HG02870 (cell line): ENCODE results near the gene SLC48A1.

ENCODE experiments used
- ATAC-seq: cut with Tn5 transposase; IDR thresholded peaks from one replicate; pipeline ENCODE4 v1.9.1; 2021; ENCODE audit warnings: mild to moderate bottlenecking, moderate library complexity; ENCODE audit not compliant: unreplicated experiment

The SLC48A1 gene

DNA sequence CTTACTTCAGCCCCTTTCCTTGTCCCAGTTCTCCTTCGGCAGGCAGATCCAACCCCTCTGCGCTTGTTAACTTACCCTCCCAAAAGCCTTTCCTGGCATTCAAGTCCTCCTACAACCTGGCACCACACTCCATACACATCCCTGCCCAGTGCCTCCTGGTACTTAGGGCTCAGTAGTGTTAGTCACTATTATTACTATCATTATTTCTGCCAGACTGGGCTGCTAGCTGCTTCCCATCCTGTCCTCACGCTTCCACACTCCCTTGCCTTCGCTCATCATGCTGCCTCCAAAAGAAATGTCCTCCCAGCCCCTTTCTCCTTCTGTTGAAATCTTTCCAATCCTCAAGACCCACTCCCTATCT, 48.3 kb downstream of the SLC48A1 start:
- ATAC-seq, result no peak

- no peak for ATAC-seq
Measured at GRCh38 chr12:47822401-47822800, 49.4 kb downstream of the SLC48A1 start.

DNA sequence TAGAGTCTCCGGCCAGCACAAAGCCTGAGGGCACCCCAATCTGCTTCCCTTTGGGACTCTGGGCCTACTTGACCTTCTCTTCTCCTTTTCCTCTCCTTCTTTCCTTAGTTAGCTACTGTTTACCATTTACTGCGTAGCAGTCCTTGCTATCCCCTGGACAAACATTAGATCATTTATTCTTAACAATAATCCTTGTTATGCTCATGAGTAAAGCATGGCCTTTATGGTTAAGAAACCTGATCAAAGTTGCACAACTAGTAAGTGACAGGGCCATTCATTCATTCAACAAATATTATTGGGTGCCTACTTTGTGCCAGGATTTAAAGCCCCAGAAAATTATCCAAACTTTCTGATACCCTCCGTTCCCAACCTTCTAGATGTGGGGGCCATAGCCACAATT, 49.8 kb downstream of the SLC48A1 start:
- no peak for ATAC-seq

DNA sequence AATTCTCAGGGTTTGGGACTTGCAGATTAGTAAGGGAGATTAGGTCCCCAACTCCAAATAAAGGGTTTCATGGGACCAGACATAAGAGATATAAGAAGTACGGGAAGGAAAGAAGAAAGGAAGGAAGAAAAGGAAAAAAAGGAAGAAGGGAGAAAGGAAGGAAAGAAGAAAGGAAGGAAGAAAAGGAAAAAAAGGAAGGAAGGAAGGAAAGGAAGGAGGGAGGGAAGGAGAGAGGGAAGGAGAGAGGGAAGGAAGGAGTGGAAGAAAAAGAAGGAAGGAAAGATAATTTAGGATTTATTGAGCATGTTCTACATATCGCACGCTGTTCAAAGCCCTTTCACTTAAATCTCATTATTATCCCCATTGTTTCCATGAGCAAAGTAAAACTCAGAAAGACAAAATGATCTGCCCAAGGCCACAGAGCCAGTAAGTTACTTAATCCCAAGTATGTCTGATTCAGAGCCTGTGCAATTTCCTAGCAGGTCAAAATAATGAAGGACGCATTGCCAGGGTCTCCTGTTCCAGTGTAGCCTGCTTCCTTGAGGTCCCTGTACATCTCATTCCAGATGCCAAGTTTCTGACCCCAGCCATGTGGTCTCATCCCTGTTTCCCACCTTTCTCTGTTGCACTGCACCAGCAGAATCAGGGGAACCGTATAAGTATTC, 50.5 kb downstream of the SLC48A1 start:
- ATAC-seq, result no peak

GRCh38 chr12:47824198-47824597, 51.2 kb downstream of the SLC48A1 start:
- ATAC-seq, result no peak

DNA sequence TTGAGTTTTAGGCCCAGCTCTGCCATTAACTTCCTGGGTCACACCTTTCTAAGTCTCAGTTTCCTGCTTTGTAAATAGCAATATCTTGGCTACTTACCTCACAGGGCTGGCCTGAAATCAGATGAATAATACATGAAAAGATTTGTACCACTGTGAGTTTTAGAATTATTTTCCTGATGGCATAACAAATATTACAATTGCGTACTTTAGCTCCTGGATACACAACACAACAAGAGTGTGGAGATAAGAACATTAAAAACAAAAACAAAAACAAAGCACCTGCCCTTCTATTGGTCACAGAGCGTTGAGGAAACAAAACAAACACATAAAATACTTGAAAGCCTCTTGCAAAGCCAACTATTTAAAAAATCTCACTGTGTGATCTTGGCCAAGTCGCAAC, 51.6 kb downstream of the SLC48A1 start:
- ATAC-seq, result no peak

DNA sequence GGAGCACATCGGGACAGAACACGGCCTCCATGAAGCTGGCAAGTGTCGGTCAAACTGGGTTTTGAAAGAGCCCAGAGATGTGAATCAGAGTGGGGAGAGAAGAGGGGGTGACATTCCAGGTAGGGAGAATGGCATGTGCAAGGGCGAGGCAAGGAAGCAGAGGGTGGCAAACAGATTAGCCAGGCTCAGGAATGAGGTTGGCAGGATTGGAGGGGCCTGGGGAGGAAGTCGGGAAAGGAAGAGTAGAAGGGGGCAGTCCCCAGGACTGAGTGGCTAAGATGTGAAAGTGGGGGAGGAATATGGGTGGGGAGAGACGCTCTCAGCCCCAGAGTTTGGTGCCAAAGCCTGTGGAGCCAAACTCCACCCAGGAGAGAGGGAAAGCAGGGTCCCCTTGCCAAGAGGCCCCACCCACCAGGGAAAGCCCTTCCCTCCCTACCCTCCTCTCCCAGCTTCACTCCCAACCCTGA, 52.2 kb downstream of the SLC48A1 start:
- no peak for ATAC-seq

GRCh38 chr12:47828008-47828975, 55.3 kb downstream of the SLC48A1 start:
- ATAC-seq, result no peak

DNA sequence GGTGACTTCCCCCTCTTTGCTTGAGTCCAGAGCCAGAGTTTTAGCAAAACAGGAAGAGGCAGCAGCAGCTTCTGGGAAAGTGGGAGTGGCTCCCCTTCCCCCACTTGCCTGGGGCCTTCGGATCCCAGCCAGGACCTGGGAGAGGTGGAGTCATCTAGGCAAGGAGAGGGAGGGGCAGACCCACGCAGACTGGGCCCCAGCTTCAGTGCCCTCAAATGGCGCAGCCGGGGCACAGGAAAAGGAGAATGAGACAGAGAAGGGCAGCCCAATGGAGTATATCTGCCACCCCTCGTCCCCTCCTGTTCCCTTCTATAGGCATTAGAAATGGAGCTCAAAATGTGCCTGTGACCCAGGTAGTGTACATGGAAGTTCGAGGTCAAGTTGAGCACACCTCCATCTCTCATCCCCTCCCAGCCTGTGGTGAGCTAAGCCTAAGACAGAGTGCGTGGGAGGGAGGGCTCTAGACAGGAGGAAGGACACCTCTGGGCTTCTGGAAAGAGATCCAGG, 56.0 kb downstream of the SLC48A1 start:
- ATAC-seq, result no peak

DNA sequence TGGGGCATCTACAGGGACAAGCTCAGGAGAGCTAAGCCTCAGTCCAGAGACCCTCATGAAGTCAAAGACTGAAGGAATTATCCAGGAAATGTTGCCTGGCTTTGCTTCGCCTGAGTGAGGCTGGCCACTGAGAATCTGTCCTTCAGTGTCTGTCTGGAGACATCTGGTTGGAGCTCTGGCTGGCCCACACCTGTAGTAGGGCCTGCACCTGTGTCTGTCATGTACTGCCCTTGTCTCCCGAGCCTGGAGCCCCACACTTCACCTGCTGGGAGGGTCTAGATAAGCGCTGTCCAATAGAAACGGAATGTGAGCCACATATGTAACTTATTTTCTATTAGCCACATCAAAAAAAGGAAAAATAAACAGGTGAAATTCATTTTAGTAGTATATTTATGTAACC, 56.5 kb downstream of the SLC48A1 start:
- ATAC-seq, result no peak
